Retinal pigment epithelial cell (primary cell): ENCODE measurements around the gene JUP.

Source experiments
- DNase-seq: peaks from one replicate; pipeline ENCODE4 v3.0.0-alpha.2; 2010; ENCODE audit warnings: low read depth
- H3K4me3 ChIP-seq: 2 replicates; pipeline ENCODE4 v1.5.1; 2011; ENCODE audit warnings: mild to moderate bottlenecking, low read length, control low read depth, moderate library complexity
- CTCF ChIP-seq: conservative IDR thresholded peaks from 2 replicates; pipeline ENCODE4 v1.5.1; 2011; ENCODE audit warnings: low read depth, low read length, control low read depth, inconsistent platforms

The JUP gene

GRCh38 chr17:41736983-41737679 lies 49.4 kb downstream of the JUP start:
- no peak for TF ChIP-seq CTCF
- DNase-seq, result no peak
- H3K4me3 ChIP-seq, result no peak overlapping the region

GRCh38 chr17:41735744-41736143 lies 50.8 kb downstream of the JUP start:
- DNase-seq, result no peak
- TF ChIP-seq CTCF, result no peak
- no peak overlapping the region for H3K4me3 ChIP-seq

- TF ChIP-seq CTCF, result no peak
- peak overlapping the region; percentile 42 for H3K4me3 ChIP-seq
- DNase-seq, result no peak
Measured at GRCh38 chr17:41734949-41735313, 51.6 kb downstream of the JUP start.

GRCh38 chr17:41734139-41734948 lies 52.2 kb downstream of the JUP start, which contains the start of gene HAP1:
Gene HAP1 (minus strand): TSS chr17:41734643. CDS start chr17:41734634, 9 bp downstream.
- DNase-seq, result no peak

GRCh38 chr17:41733348-41734138 lies 53.0 kb downstream of the JUP start:
- TF ChIP-seq CTCF, result no peak
- H3K4me3 ChIP-seq, result no peak overlapping the region
- no peak for DNase-seq

More at GRCh38 chr17:41734139-41734948, 52.2 kb downstream of the JUP start, which contains the start of gene HAP1:
- no peak for TF ChIP-seq CTCF
- H3K4me3 ChIP-seq, result peak within 1 kb of the TSS; percentile 42

GRCh38 chr17:41731836-41732235 lies 54.7 kb downstream of the JUP start:
- no peak overlapping the region for H3K4me3 ChIP-seq
- TF ChIP-seq CTCF, result no peak
- no peak for DNase-seq
